Activated naive CD4-positive, alpha-beta T cell treated with anti-CD3 and anti-CD28 coated beads, Interleukin-2, amount 10 ng/mL, durations not matched to agents 7 days and 5 days (primary cell): ENCODE measurements around the gene AOC1.

Experiments
- CTCF ChIA-PET: fragments of 350-600 bp; sonication (Branson Sonifier 250); formaldehyde crosslinking; loops from one replicate; lab custom pipeline; 2021; ENCODE audit warnings: antibody characterized with exemption; lab: Charles Lee
- DNase-seq: peaks from one replicate; pipeline ENCODE4 v3.0.0-alpha.2; 2020
- H3K27ac Mint-ChIP-seq: one replicate; pipeline ENCODE4 v1.8.0; 2021; ENCODE audit warnings: mild to moderate bottlenecking, moderate library complexity, mixed read lengths
- H3K27me3 Mint-ChIP-seq: one replicate; pipeline ENCODE4 v1.8.0; 2021; ENCODE audit warnings: mild to moderate bottlenecking, mixed read lengths
- H3K36me3 Mint-ChIP-seq: one replicate; pipeline ENCODE4 v1.8.0; 2021; ENCODE audit warnings: mixed read lengths
- H3K4me1 Mint-ChIP-seq: one replicate; pipeline ENCODE4 v1.8.0; 2021; ENCODE audit warnings: mixed read lengths
- H3K4me3 Mint-ChIP-seq: one replicate; pipeline ENCODE4 v1.8.0; 2021; ENCODE audit warnings: mild to moderate bottlenecking, moderate library complexity, mixed read lengths
- H3K9me3 Mint-ChIP-seq: one replicate; pipeline ENCODE4 v1.8.0; 2021; ENCODE audit warnings: mixed read lengths

Gene AOC1

GRCh38 chr7:150876817-150877526 is 24.7 kb downstream of the AOC1 start:
- Mint-ChIP-seq H3K4me3 (no peak overlapping the region), H3K9me3 (peaks cover 15% of the 10 kb centered on the region), H3K4me1 (peaks cover 5% of the 10 kb centered on the region), H3K27me3 (peaks cover 48% of the 10 kb centered on the region), H3K36me3 (peaks cover 8% of the 10 kb centered on the region), H3K27ac (no peak overlapping the region)
- CTCF ChIA-PET = interaction anchor here (0.5 to 6.4 kb wide), 26 partner anchors 9 to 1419 kb away, joined by 3 to 27 read pairs (median 4); no protein-coding TSS in a partner anchor
- DNase-seq = peak; percentile 56

GRCh38 chr7:150877536-150877935 is 25.2 kb downstream of the AOC1 start:
- H3K36me3 Mint-ChIP-seq = peaks cover 8% of the 10 kb centered on the region
- DNase-seq = no peak

GRCh38 chr7:150879345-150879744 is 27.0 kb downstream of the AOC1 start:
- H3K27me3 Mint-ChIP-seq = peaks cover 55% of the 10 kb centered on the region
- CTCF ChIA-PET = interaction anchor here (1.4 to 6.4 kb wide), 4 partner anchors 18 to 106 kb away, joined by 5 to 27 read pairs (median 8); no protein-coding TSS in a partner anchor

More at GRCh38 chr7:150877536-150877935, 25.2 kb downstream of the AOC1 start:
- CTCF ChIA-PET = interaction anchor here (0.7 to 6.4 kb wide), 11 partner anchors 8 to 592 kb away, joined by 3 to 27 read pairs (median 3); no protein-coding TSS in a partner anchor
- peaks cover 5% of the 10 kb centered on the region for H3K4me1 Mint-ChIP-seq
- H3K27ac Mint-ChIP-seq = no peak overlapping the region
- no peak overlapping the region for H3K4me3 Mint-ChIP-seq
- H3K9me3 Mint-ChIP-seq = peaks cover 21% of the 10 kb centered on the region
- H3K27me3 Mint-ChIP-seq = peaks cover 53% of the 10 kb centered on the region

GRCh38 chr7:150881189-150881588 is 28.9 kb downstream of the AOC1 start:
- no peak for DNase-seq
- Mint-ChIP-seq H3K27me3 (peaks cover 50% of the 10 kb centered on the region), H3K4me1 (peaks cover 5% of the 10 kb centered on the region), H3K4me3 (no peak overlapping the region), H3K9me3 (peaks cover 30% of the 10 kb centered on the region), H3K27ac (no peak overlapping the region), H3K36me3 (peaks cover 8% of the 10 kb centered on the region)
- CTCF ChIA-PET = interaction anchor here (1.5 kb wide), 1 partner anchor 104 kb away, joined by 5 read pairs; no protein-coding TSS in a partner anchor

More at GRCh38 chr7:150879345-150879744, 27.0 kb downstream of the AOC1 start:
- Mint-ChIP-seq H3K9me3 (peaks cover 24% of the 10 kb centered on the region), H3K4me3 (no peak overlapping the region), H3K27ac (no peak overlapping the region), H3K36me3 (peaks cover 8% of the 10 kb centered on the region), H3K4me1 (peaks cover 5% of the 10 kb centered on the region)
- no peak for DNase-seq

- Mint-ChIP-seq H3K4me1 (no peaks in the 10 kb centered on the region), H3K9me3 (no peaks in the 10 kb centered on the region), H3K27me3 (peaks cover 8% of the 10 kb centered on the region), H3K36me3 (no peaks in the 10 kb centered on the region), H3K27ac (no peak overlapping the region), H3K4me3 (no peak overlapping the region)
- no peak for DNase-seq
- CTCF ChIA-PET = interaction anchor here (0.7 to 1.3 kb wide), 3 partner anchors 10 to 220 kb away, joined by 3 to 5 read pairs (median 4); no protein-coding TSS in a partner anchor
Observed at GRCh38 chr7:150890853-150891584, 38.7 kb downstream of the AOC1 start.

GRCh38 chr7:150891740-150892139 is 39.4 kb downstream of the AOC1 start:
- Mint-ChIP-seq H3K9me3 (no peaks in the 10 kb centered on the region), H3K27ac (no peak overlapping the region), H3K27me3 (peaks cover 14% of the 10 kb centered on the region), H3K4me1 (no peaks in the 10 kb centered on the region), H3K4me3 (no peak overlapping the region), H3K36me3 (no peaks in the 10 kb centered on the region)
- DNase-seq = no peak
- CTCF ChIA-PET = interaction anchor here (1.3 kb wide), 2 partner anchors 9 to 16 kb away, joined by 4 to 5 read pairs; no protein-coding TSS in a partner anchor

- H3K27me3 Mint-ChIP-seq = peaks cover 49% of the 10 kb centered on the region
- H3K4me1 Mint-ChIP-seq = peaks cover 3% of the 10 kb centered on the region
- no peak overlapping the region for H3K27ac Mint-ChIP-seq
- no peak overlapping the region for H3K4me3 Mint-ChIP-seq
- no peaks in the 10 kb centered on the region for H3K36me3 Mint-ChIP-seq
- DNase-seq = no peak
- H3K9me3 Mint-ChIP-seq = no peaks in the 10 kb centered on the region
- CTCF ChIA-PET = no interaction called here
Observed at GRCh38 chr7:150895809-150896208, 43.5 kb downstream of the AOC1 start.

- H3K4me1 Mint-ChIP-seq = peaks cover 3% of the 10 kb centered on the region
- CTCF ChIA-PET = interaction anchor here (1.0 to 4.0 kb wide), 4 partner anchors 16 to 94 kb away, joined by 3 to 29 read pairs (median 19); partner anchors contain the start of gene NOS3
- no peaks in the 10 kb centered on the region for H3K9me3 Mint-ChIP-seq
- no peaks in the 10 kb centered on the region for H3K36me3 Mint-ChIP-seq
- no peak for DNase-seq
- no peak overlapping the region for H3K27ac Mint-ChIP-seq
- H3K4me3 Mint-ChIP-seq = no peak overlapping the region
- peaks cover 58% of the 10 kb centered on the region for H3K27me3 Mint-ChIP-seq
Observed at GRCh38 chr7:150896562-150897209, 44.4 kb downstream of the AOC1 start.

GRCh38 chr7:150897502-150898474 is 45.5 kb downstream of the AOC1 start:
- Mint-ChIP-seq H3K4me3 (no peak overlapping the region), H3K9me3 (no peaks in the 10 kb centered on the region), H3K27ac (no peak overlapping the region), H3K27me3 (peaks cover 69% of the 10 kb centered on the region), H3K4me1 (peaks cover 3% of the 10 kb centered on the region), H3K36me3 (no peaks in the 10 kb centered on the region)
- DNase-seq = no peak
- CTCF ChIA-PET = interaction anchor here (0.6 to 4.0 kb wide), 37 partner anchors 9 to 226 kb away, joined by 3 to 42 read pairs (median 4); partner anchors contain the start of genes ABCB8 and NOS3

- H3K4me1 Mint-ChIP-seq = peaks cover 3% of the 10 kb centered on the region
- DNase-seq = peak; percentile 82
- H3K4me3 Mint-ChIP-seq = no peak overlapping the region
Observed at GRCh38 chr7:150898475-150899011, 46.2 kb downstream of the AOC1 start.

GRCh38 chr7:150900675-150901074 is 48.4 kb downstream of the AOC1 start:
- H3K27me3 Mint-ChIP-seq = peaks cover 91% of the 10 kb centered on the region
- H3K4me1 Mint-ChIP-seq = peaks cover 3% of the 10 kb centered on the region
- CTCF ChIA-PET = interaction anchor here (0.9 to 1.3 kb wide), 4 partner anchors 9 to 84 kb away, joined by 3 to 5 read pairs (median 4); no protein-coding TSS in a partner anchor
- H3K36me3 Mint-ChIP-seq = no peaks in the 10 kb centered on the region
- no peaks in the 10 kb centered on the region for H3K9me3 Mint-ChIP-seq
- no peak overlapping the region for H3K27ac Mint-ChIP-seq
- no peak overlapping the region for H3K4me3 Mint-ChIP-seq
- no peak for DNase-seq

More at GRCh38 chr7:150898475-150899011, 46.2 kb downstream of the AOC1 start:
- CTCF ChIA-PET = interaction anchor here (0.6 to 4.0 kb wide), 36 partner anchors 10 to 225 kb away, joined by 3 to 42 read pairs (median 4); partner anchors contain the start of genes ABCB8 and NOS3
- no peaks in the 10 kb centered on the region for H3K9me3 Mint-ChIP-seq
- H3K36me3 Mint-ChIP-seq = no peaks in the 10 kb centered on the region
- H3K27ac Mint-ChIP-seq = no peak overlapping the region
- H3K27me3 Mint-ChIP-seq = peaks cover 76% of the 10 kb centered on the region
